ENCODE measurements around the gene MICALL2.

The MICALL2 gene

DNA sequence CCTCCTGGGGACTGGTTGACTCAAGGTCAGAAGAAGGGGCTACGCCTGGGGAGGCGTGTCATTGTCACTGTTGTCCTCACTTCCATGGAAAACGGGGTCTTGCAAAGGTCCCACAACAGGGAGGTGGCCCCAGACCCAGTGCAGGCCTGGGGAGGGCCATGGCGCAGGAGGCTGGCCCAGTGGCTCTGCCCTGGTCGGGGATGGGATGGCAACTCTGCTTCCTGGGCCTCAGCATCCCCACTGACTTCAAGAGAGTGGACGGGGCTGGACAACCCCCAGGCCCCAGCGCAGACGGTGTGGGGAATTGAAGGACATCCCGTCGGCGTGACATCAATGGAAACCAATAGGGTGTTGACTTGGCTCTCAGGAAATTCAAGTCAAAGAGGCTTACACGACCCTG is 35.2 kb downstream of the MICALL2 start:
- H3F3A ChIP-seq (ENCODE audit: low read depth) = no peaks in the 10 kb centered on the region
- no peaks in the 10 kb centered on the region for H3K4me1 ChIP-seq (ENCODE audit: insufficient read depth, low read length, poor library complexity, severe bottlenecking)
- no peaks in the 10 kb centered on the region for H3K36me3 ChIP-seq (ENCODE audit: insufficient read depth, low read length)
- no peaks in the 10 kb centered on the region for H3K9me2 ChIP-seq (replicated peaks; ENCODE audit: low read depth, low read length)
- no peak overlapping the region for H3K4me3 ChIP-seq (ENCODE audit: low read length, poor library complexity, severe bottlenecking)
- H2AFZ ChIP-seq (ENCODE audit: low read length) = no peak overlapping the region
- H3K4me2 ChIP-seq (ENCODE audit: low read depth, low read length, poor library complexity, severe bottlenecking) = no peak overlapping the region
- H4K20me1 ChIP-seq (ENCODE audit: insufficient read depth, low read length, poor library complexity, severe bottlenecking) = no peaks in the 10 kb centered on the region
- no peaks in the 10 kb centered on the region for H3K9me3 ChIP-seq (ENCODE audit: insufficient read depth, low read depth, low read length)
- H3K79me2 ChIP-seq (ENCODE audit: insufficient read depth, low read length) = no peaks in the 10 kb centered on the region
- H3K27me3 ChIP-seq (ENCODE audit: insufficient read depth, low read length, poor library complexity, severe bottlenecking) = no peaks in the 10 kb centered on the region
- no peak overlapping the region for H3K9ac ChIP-seq (ENCODE audit: low read depth, low read length, poor library complexity, severe bottlenecking)
- TF ChIP-seq EZH2phosphoT487 (IDR thresholded peaks at IDR 0.05; ENCODE audit: borderline replicate concordance) (no peak), CTCF (conservative IDR thresholded peaks at IDR 0.05; ENCODE audit: low read length) (no peak)

GRCh38 chr7:1423264-1423811 is 35.9 kb downstream of the MICALL2 start:
- H3K4me1 ChIP-seq (ENCODE audit: insufficient read depth, low read length, poor library complexity, severe bottlenecking) = peaks cover 2% of the 10 kb centered on the region
- no peak overlapping the region for H3K4me3 ChIP-seq (ENCODE audit: low read length, poor library complexity, severe bottlenecking)
- no peaks in the 10 kb centered on the region for H3K27me3 ChIP-seq (ENCODE audit: insufficient read depth, low read length, poor library complexity, severe bottlenecking)
- H3K36me3 ChIP-seq (ENCODE audit: insufficient read depth, low read length) = no peaks in the 10 kb centered on the region
- no peak overlapping the region for H3K4me2 ChIP-seq (ENCODE audit: low read depth, low read length, poor library complexity, severe bottlenecking)
- H4K20me1 ChIP-seq (ENCODE audit: insufficient read depth, low read length, poor library complexity, severe bottlenecking) = no peaks in the 10 kb centered on the region
- no peak overlapping the region for H2AFZ ChIP-seq (ENCODE audit: low read length)
- TF ChIP-seq EZH2phosphoT487 (IDR thresholded peaks at IDR 0.05; ENCODE audit: borderline replicate concordance) (no peak), CTCF (conservative IDR thresholded peaks at IDR 0.05; ENCODE audit: low read length) (no peak)
- H3F3A ChIP-seq (ENCODE audit: low read depth) = no peaks in the 10 kb centered on the region
- H3K79me2 ChIP-seq (ENCODE audit: insufficient read depth, low read length) = no peaks in the 10 kb centered on the region
- no peaks in the 10 kb centered on the region for H3K9me3 ChIP-seq (ENCODE audit: insufficient read depth, low read depth, low read length)
- H3K9me2 ChIP-seq (replicated peaks; ENCODE audit: low read depth, low read length) = no peaks in the 10 kb centered on the region
- no peak overlapping the region for H3K9ac ChIP-seq (ENCODE audit: low read depth, low read length, poor library complexity, severe bottlenecking)

DNA sequence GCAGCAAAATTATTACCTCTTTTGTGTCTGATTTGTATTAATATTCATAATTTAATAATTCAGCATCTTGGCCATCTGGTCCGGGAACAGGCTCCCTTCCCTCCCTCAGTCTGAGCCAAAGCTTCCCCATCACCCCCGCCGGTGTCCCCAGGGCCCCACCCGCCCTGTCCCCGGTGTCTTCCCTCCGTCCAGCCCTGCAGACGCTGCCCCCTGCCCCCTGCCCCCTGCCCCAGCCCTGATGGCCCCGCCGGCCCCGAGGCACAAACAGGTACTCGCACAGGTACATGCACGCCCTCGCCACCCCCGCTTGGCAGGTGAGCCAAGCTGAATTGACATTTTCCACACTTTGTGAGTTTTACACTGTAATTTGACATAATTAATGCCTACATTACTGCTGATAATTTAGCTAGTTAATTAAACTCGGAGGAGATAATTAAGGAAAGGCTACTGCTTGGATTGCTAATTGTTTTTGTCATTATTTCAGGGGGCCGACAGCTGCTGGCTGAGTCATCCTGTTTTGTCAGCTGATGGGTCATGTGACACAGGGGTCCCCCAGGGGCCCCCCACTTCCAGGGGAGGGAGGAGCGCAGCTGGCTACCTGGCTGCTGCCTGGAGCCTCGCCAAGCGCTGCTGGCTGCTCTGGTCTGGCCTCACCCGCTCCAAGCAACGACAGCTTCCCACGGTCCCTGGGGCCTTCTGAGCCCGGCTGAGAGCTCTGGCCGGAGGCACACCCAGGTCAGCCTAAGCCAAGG is 36.6 kb downstream of the MICALL2 start:
- H3K36me3 ChIP-seq (ENCODE audit: insufficient read depth, low read length) = no peaks in the 10 kb centered on the region
- no peak for TF ChIP-seq EZH2phosphoT487 (IDR thresholded peaks at IDR 0.05; ENCODE audit: borderline replicate concordance)
- no peak for TF ChIP-seq CTCF (conservative IDR thresholded peaks at IDR 0.05; ENCODE audit: low read length)
- no peaks in the 10 kb centered on the region for H3K79me2 ChIP-seq (ENCODE audit: insufficient read depth, low read length)
- H3K9ac ChIP-seq (ENCODE audit: low read depth, low read length, poor library complexity, severe bottlenecking) = no peak overlapping the region
- peaks cover 8% of the 10 kb centered on the region for H3K4me1 ChIP-seq (ENCODE audit: insufficient read depth, low read length, poor library complexity, severe bottlenecking)
- no peak overlapping the region for H2AFZ ChIP-seq (ENCODE audit: low read length)
- H4K20me1 ChIP-seq (ENCODE audit: insufficient read depth, low read length, poor library complexity, severe bottlenecking) = no peaks in the 10 kb centered on the region
- no peaks in the 10 kb centered on the region for H3K9me2 ChIP-seq (replicated peaks; ENCODE audit: low read depth, low read length)
- no peaks in the 10 kb centered on the region for H3F3A ChIP-seq (ENCODE audit: low read depth)
- H3K9me3 ChIP-seq (ENCODE audit: insufficient read depth, low read depth, low read length) = no peaks in the 10 kb centered on the region
- no peaks in the 10 kb centered on the region for H3K27me3 ChIP-seq (ENCODE audit: insufficient read depth, low read length, poor library complexity, severe bottlenecking)
- H3K4me3 ChIP-seq (ENCODE audit: low read length, poor library complexity, severe bottlenecking) = no peak overlapping the region
- no peak overlapping the region for H3K4me2 ChIP-seq (ENCODE audit: low read depth, low read length, poor library complexity, severe bottlenecking)
